Esophagus muscularis mucosa (tissue), 4 donors: Measurements from ENCODE around the gene ATP4B. TPM values are rescaled to one million over a fixed set of nuclear protein-coding genes. Genes with fewer than 3 reads are reported as not detected.

ENCODE experiments used
- DNase-seq: peaks from one replicate; pipeline ENCODE4 v3.0.0-alpha.2; 2017; ENCODE audit errors: extremely low spot score
- H3K27ac ChIP-seq, 4 donors: fragments of 200-600 bp; sonication (generic); replicated peaks in 1 of 4; 1 replicate in 3 of 4; 2 replicates in 1 of 4; pipeline ENCODE4 v1.5.1; 2016 to 2019; ENCODE audit warnings: mild to moderate bottlenecking in 1 of 4
- H3K27me3 ChIP-seq, 4 donors: fragments of 200-600 bp; sonication (generic); one replicate each; pipeline versions ENCODE4 v1.5.1 to v1.6.0; 2016 to 2019
- H3K36me3 ChIP-seq, 4 donors: fragments of 200-600 bp; sonication (generic); one replicate each; pipeline ENCODE4 v1.5.1; 2016 to 2019
- H3K4me1 ChIP-seq, 4 donors: fragments of 200-600 bp; sonication (generic); one replicate each; pipeline ENCODE4 v1.5.1; 2016 to 2019
- H3K4me3 ChIP-seq, 4 donors: fragments of 200-600 bp; sonication (generic); 1 replicate in 2 of 4; 2 replicates in 2 of 4; pipeline ENCODE4 v1.5.1; 2016 to 2019; ENCODE audit warnings: mild to moderate bottlenecking in 4 of 4, moderate library complexity in 1 of 4
- H3K9me3 ChIP-seq, 4 donors: fragments of 200-600 bp; sonication (generic); 1 replicate in 3 of 4; 2 replicates in 1 of 4; pipeline ENCODE4 v1.5.1; 2016 to 2019
- CTCF ChIP-seq, 3 experiments: fragments of 200-600 bp in 2 of 3; fragments of 450-650 bp in 1 of 3; sonication (generic) in 2 of 3; IDR thresholded peaks; one replicate each; pipeline ENCODE4 v1.5.1; 2017 to 2019; ENCODE audit warnings: antibody characterized with exemption in 3 of 3, mild to moderate bottlenecking in 2 of 3, moderate library complexity in 1 of 3
- EP300 ChIP-seq: sonication (generic); formaldehyde crosslinking; IDR thresholded peaks from one replicate; pipeline ENCODE4 v1.6.1; 2017; ENCODE audit warnings: antibody characterized with exemption
- POLR2A ChIP-seq: fragments of 450-650 bp; IDR thresholded peaks from one replicate; pipeline ENCODE4 v1.6.1; 2017; ENCODE audit warnings: antibody characterized with exemption, moderate library complexity, mild to moderate bottlenecking, low read depth
- POLR2AphosphoS5 ChIP-seq, 2 donors: sonication (generic); formaldehyde crosslinking; IDR thresholded peaks; one replicate each; pipeline ENCODE4 v1.6.1; 2017; ENCODE audit warnings: antibody characterized with exemption in 2 of 2
- WGBS: methylation state at CpG from one replicate; pipeline ENCODE4 v1.1.5; 2018; 5-methylcytosine and 5-hydroxymethylcytosine counted together
- intact Hi-C: fragments of 100-400 bp; cut with DNase I; formaldehyde crosslinking; loops from one replicate; pipeline ENCODE4 v1.15.1; 2023
- total RNA-seq, 4 donors: library from RNA; depleted of rRNA; stranded (reverse); fragments of >200 nt; gene quantifications; one replicate each; pipeline versions ENCODE4 v1.1.0 to v1.2.1, GENCODE V29; 2016

Gene ATP4B
- total RNA-seq, 4 donors from 2014 or later, result not detected

- Histone ChIP-seq H3K36me3 (no peaks in the 10 kb centered on the region), H3K4me3 (no peak overlapping the region), H3K9me3 (no peaks in the 10 kb centered on the region), H3K27me3 (no peaks in the 10 kb centered on the region), H3K27ac (no peak overlapping the region), H3K4me1 (no peaks in the 10 kb centered on the region)
- 91% methylated on average over 10 of the region's 21 CpGs for WGBS
- intact Hi-C loops, result no loop called here
- TF ChIP-seq POLR2A (no peak), EP300 (no peak)
- no peak for DNase-seq
Observed at GRCh38 chr13:113669755-113670341, 11.8 kb upstream of the ATP4B start.

- 77% methylated on average over 13 of the region's 13 CpGs for WGBS
- H3K9me3 ChIP-seq, result no peaks in the 10 kb centered on the region
- H3K36me3 ChIP-seq, result no peaks in the 10 kb centered on the region
- no peaks in the 10 kb centered on the region for H3K4me1 ChIP-seq
- H3K27ac ChIP-seq, result no peak overlapping the region
- no peaks in the 10 kb centered on the region for H3K27me3 ChIP-seq
- H3K4me3 ChIP-seq, result no peak overlapping the region
- DNase-seq, result no peak
- TF ChIP-seq CTCF (IDR thresholded peaks at IDR 0.05) (no peak), POLR2AphosphoS5 (IDR thresholded peaks at IDR 0.05) (no peak), EP300 (no peak), POLR2A (no peak)
- intact Hi-C loops, result no loop called here
Observed at GRCh38 chr13:113669231-113669754, 11.3 kb upstream of the ATP4B start.

GRCh38 chr13:113668491-113668971 is 10.5 kb upstream of the ATP4B start:
- intact Hi-C loops, result no loop called here
- no peak overlapping the region for H3K4me3 ChIP-seq
- H3K27me3 ChIP-seq, result no peaks in the 10 kb centered on the region
- no peak for DNase-seq
- no peaks in the 10 kb centered on the region for H3K4me1 ChIP-seq
- H3K27ac ChIP-seq, result no peak overlapping the region
- TF ChIP-seq POLR2AphosphoS5 (IDR thresholded peaks at IDR 0.05), result no peak
- no peak for TF ChIP-seq EP300
- TF ChIP-seq POLR2A, result no peak
- TF ChIP-seq CTCF (IDR thresholded peaks at IDR 0.05), result no peak
- H3K36me3 ChIP-seq, result no peaks in the 10 kb centered on the region
- 76% methylated on average over 24 of the region's 24 CpGs for WGBS
- H3K9me3 ChIP-seq, result no peaks in the 10 kb centered on the region

GRCh38 chr13:113667771-113668490 is 9.9 kb upstream of the ATP4B start:
- intact Hi-C loops, result no loop called here
- WGBS, result 90% methylated on average over 20 of the region's 29 CpGs
- Histone ChIP-seq H3K36me3 (no peaks in the 10 kb centered on the region), H3K27me3 (no peaks in the 10 kb centered on the region), H3K9me3 (no peaks in the 10 kb centered on the region), H3K4me3 (no peak overlapping the region), H3K4me1 (no peaks in the 10 kb centered on the region), H3K27ac (no peak overlapping the region)
- no peak for DNase-seq
- TF ChIP-seq POLR2AphosphoS5 (IDR thresholded peaks at IDR 0.05) (no peak), CTCF (IDR thresholded peaks at IDR 0.05) (no peak)

- H3K9me3 ChIP-seq, result peaks cover 0 to under 1% (median 0%) of the 10 kb centered on the region in 4 donors
- 77% methylated on average over 12 of the region's 32 CpGs for WGBS
- no peak for DNase-seq
- no peak within 1 kb of the TSS for H3K4me3 ChIP-seq
- H3K27ac ChIP-seq, result no peak within 1 kb of the TSS
- no peaks in the 10 kb centered on the region for H3K4me1 ChIP-seq
- TF ChIP-seq EP300, result no peak
- TF ChIP-seq POLR2AphosphoS5 (IDR thresholded peaks at IDR 0.05), result no peak
- TF ChIP-seq CTCF (IDR thresholded peaks at IDR 0.05), result no peak
- TF ChIP-seq POLR2A, result no peak
- H3K36me3 ChIP-seq, result no peaks in the 10 kb centered on the region
- intact Hi-C loops, result no loop called here
- H3K27me3 ChIP-seq, result no peaks in the 10 kb centered on the region
Observed at GRCh38 chr13:113666951-113667701, 9.1 kb upstream of the ATP4B start, which contains the start of gene GRK1. Gene GRK1, plus strand, starts transcription at chr13:113667219. Its CDS starts 168 bp downstream, at chr13:113667387.
